Suppressor macrophage (primary cell): ENCODE measurements around the gene LMO1.

ENCODE experiments used
- DNase-seq, 4 experiments: peaks; one replicate each; pipeline ENCODE4 v3.0.0-alpha.2; 2020 to 2022

The LMO1 gene

DNA sequence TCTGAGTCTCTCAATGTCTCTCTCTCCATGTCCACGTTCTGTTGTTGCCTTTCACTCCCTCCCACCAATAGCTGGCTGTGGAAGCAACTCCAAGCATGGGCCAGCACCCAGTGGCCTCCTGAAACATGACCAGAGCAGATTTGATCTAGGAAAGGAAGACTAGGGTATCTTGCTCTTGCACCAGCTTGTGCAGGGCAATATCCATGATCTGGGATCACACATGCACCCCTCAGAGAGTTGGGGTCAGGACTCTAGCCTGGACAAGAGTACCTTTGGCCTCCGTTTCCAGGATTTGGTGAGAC is 60.3 kb downstream of the LMO1 start:
- DNase-seq = no peak

DNA sequence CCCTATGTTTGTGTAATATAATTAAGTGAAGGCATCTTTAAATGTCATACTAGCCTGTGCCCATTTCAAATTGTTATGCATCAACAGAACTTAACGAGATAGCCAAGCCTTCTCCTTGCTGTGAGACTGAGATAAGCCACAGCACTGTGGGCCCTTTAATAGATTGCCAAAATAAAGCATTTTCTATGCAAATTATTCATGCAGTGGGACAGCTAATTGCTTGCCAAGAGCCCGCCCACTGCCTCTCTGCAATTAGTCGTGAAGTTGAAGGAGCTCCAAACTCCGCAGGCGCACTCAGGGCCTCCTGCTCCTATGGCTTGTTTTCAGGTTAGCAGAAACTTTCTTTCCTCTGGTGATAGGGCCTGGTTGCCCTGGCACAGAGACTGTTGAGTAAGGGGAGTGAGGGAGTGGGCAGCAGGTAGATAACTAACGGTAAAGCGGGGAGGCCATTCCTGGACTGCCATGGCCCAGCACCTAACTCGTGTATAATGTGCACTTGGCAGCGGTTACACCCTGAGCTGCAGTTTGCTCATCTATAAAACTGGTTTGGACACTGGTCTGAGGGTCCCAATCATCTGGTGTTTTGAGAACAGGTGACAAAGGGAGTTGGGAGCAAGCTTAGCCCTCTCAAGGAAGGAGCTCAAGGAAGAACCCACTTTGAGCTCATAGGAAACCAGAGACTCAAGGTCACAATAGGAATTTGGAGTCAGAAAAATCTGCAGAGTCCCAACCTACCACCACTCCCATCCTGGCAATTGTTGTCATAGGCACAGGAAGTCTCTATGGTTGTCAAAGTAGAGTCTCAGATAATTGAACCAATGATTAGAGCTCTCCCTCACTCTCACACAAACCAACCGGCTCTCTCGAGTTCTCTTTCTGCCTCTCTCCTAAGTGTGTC is 60.9 kb downstream of the LMO1 start:
- DNase-seq = no peak

DNA sequence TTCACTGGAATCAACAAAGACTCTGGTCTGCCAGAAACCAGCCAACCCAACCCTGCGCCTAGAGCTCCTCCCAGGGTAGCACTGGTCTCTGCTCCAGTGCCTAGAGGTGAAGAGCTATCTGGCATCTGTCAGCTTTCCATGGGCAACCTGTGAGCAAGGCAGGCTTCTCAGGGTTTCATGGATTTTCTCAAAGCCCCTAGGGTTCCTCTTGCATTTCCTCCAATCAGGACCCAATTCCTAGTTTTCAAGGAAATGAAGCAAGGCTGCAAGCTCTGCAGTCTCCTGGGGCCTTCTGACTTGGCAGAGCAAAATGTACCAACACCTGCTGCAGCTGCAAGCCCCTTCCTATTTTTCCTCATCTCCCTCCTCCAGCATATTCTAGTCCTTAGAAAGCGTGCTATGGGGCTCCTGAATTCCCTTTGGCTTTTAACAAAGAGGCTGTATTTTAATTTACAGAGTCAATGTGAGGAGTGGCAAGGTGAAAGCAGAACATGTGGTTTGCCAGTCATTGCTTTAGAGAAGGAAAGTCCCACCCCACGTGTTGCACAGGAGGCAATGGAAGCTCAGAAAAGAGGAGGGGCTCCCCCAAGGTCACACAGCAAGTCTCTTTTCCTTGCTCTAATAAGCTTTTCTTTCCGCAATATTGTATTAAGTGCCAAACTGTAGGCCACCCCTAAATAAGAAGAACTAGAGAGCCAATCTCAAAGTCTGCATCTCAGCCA is 61.9 kb downstream of the LMO1 start:
- DNase-seq = peak; percentile 42 to 75 (median 68)

DNA sequence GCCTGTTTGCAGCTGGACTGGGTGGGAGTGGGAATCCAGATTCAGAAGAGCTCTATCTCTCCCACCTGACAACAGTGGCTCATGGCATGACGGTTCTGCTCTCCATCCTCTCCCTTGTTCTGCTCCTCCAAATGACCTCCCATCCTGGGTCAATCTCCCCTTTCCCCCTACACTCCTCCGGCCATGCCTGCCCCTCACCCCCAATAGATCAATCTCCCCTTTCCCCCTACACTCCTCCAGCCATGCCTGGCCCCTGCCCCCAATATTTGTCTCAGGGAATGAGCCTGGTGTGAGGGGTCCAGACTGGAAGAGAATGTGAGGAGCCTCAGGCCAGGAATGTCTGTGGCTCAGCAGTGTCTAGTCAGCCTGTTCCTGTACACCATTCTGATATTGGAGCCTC is 64.0 kb downstream of the LMO1 start:
- no peak for DNase-seq

DNA sequence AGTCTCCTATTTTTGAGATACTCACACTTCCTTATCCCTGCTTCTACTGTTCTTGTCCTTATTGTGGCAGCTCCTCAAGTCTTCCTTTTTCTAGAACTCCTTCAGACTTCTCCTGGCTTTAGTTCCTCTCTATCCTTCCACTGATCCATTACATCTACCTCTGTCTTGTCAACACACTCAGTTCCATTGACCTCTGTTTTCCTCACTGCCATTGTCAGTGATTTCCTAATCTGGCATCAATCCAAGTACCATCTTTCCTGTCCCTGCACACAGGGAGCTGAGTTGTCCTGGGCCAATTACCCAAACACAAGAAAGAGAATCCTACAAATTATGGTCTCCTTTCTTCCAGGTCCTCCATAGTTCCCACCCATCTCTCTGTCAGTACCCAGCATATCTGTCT is 66.9 kb downstream of the LMO1 start:
- peak in 3 of 4 experiments; percentile 18 to 41 (median 28) for DNase-seq

DNA sequence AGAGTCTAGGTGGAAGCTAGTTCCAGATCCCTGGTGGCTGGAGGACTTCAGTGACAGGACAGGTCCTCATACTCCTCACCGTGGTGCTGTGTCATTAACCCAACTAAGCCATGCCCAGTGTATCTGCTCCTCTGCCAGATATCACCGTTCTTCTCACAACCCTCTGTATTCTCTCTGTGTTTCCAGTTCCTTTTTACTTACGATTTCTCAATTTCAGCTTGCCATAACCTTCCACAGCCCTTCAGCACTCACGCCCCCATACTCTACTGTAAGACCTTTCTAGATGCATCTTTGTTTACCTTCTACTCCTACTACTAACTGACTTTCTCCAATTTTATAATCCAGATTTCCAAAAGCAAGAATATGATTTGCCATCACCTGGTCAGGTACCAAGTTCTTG is 68.7 kb downstream of the LMO1 start:
- DNase-seq = peak in 3 of 4 experiments; percentile 36 to 70 (median 64)

DNA sequence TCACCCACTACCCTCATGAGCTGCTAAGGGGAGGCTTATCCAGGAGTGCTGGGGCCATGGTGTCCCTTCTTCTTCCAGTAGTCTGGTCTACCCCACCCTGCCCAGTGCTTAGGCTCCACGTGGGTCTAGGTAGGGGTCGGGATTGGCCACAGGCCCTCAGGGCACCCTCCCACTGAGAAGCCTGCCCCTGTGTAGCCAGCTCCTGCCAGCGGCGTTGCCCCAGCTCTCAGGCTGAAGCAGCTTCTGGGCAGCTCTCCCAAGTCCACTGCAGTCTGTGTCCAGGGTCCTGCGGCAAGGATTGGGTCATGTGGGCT is 70.8 kb downstream of the LMO1 start:
- no peak for DNase-seq

DNA sequence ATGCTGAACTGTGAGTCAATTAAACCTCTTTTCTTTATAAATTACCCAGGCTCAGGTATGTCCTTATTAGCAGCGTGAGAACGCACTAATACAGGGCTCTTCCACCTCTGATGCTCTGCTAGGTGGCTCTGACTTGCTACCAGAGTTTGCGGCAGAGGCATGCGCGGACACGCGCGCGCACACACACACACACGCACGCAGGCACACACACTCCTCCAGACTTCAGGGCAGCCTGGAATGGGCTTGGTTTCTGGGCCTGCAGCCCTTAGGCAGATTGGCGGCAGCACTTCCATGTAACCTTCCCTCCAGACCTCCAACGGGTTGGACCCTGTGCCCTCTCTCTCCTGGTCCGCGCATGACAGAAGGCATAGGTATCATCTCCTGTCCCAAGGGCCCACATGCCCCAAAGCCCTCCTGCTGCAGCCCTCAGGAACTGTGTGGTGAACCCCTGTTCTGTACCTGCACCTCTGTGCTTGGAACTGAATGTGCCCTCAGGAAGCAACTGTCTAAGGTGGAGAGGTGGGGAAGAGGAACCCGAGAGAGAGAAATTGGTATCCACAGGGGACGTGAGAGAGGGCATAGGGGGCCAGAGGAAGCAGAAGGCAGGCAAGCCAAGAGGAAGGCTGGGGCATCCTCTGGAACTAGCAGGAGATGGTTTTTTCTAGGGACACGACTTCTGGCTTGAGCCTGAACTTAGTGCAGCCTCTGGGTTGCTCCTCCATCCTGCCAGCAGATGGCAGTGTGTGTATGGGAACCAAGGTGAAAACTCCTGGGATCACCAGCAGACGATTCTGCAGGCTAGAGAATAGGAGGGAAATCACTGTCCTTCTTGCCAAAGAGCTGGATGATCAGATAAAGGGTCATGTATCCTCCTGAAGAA is 71.4 kb downstream of the LMO1 start:
- DNase-seq = peak; percentile 82 to 90 (median 84)

DNA sequence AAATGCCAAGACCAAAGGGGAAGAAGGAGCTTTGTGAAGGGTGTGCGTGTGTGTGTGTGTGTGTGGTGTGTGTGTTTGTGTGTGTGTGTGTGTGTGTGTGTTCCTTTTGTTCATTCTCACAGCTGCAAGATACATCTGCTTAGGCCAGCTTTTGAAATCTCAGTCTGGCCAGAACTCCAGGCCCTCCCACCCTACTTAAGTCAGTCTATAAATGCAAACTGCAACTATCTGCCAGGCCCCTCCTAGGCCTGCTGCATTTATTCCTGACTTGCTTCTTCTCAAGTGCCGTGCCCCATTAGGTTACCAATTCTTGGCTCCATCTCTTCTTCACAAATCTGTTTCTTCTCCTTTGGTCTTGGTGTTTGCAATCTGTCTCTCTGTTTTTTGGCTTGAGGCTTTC is 73.2 kb downstream of the LMO1 start:
- DNase-seq = no peak

DNA sequence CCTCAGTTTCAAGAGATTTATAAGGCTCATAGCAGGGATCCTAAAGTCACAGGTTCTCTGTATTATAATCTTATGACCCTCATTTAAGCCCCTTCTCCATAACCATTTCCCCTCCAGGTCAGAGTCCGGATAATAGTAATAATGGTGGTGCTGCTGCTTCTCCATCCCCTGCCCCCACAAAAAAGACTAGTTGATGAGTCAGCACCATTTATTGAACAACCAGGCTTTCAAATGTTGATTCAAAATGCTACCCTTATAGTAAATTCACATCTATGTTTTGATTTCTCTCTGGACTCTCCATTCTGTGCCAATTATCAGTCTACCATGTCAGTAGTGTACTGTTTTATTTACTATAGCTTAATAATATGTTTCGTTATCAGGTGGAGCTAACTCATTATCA is 77.2 kb downstream of the LMO1 start:
- no peak for DNase-seq

DNA sequence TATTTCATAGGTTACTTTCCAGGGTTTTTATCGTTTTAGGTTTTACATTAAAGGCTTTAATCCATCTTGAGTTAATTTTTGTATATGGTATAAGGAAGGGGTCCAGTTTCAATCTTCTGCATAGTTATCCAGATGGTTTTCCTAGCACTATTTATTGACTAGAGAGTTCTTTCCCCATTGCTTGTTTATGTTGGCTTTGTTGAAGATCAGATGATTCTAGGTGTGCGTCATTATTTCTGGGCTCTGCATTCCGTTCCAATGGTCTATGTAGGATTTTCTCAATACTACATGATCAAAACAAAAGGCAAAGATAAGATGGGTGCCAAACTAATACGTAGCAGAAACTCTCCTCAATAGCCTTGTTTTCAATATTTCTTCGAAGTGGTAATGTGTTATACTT is 80.6 kb downstream of the LMO1 start:
- no peak for DNase-seq

DNA sequence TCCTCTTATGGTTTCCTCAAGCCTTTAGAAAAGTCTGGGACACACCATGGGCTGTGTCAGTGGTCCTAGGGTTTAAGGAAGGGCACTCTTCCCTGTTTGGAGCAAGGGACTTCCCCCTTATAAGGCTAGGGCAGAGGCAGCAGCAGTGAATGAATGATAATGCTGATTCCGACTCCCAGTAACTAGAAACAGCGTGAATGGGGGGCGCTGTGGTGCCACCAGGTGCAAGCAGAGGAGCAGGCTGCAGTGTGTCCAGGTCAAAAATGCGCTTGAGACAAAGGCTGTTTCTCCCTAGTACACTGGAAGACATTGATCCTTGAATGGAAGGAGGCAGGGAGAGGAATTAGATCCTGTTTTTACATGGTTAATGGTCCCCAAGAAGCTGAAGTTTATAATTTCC is 83.2 kb downstream of the LMO1 start:
- DNase-seq = no peak

DNA sequence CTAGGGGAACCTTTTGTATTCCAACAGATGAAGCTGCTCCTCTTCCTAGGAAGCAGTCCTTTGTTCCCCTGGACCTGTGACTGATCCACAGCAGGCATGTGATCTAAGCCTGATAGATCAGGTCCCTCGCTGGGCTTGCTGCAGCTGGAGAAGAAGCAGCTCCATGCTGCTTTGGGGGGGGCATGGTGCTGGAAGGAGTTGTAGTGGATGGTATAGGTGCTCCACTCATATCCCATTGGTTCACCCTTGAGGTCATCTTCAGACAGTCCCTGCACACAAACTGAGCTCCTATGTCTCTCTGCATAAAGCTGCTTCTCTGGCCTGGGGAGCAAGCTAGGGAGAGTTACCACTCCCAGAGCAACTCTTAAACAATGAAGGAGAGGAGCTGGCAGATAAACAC is 85.4 kb downstream of the LMO1 start:
- DNase-seq = no peak

DNA sequence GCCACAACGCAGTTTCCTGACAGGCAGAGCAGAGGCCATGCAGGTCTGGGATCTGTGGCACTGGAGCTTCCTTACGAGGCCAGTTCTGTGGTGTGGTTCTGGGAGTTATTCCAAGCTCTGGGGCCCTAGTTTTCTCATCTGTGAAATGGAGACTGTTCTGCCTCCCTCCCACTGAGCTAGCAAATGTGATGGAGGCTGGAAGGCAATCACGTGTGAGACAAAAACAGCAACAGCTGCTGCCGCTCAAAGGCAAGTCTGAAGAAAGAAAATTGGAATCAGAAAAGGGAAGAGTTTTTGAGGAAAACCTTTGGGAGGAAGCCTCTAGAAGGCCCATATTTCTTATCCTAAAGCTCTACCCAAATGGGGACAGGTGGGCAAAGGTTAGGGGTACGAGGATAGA is 86.5 kb downstream of the LMO1 start:
- no peak for DNase-seq
